Peyer's patch (tissue), 4 donors: ENCODE results near the gene NCAPG2.

Experiments used
- POLR2A ChIP-seq, 2 donors: fragments of 450-650 bp; IDR thresholded peaks; one replicate each; pipeline ENCODE4 v1.5.1; 2017; ENCODE audit warnings: antibody characterized with exemption in 2 of 2, mild to moderate bottlenecking in 2 of 2, moderate library complexity in 2 of 2
- TF ChIP-seq, protein P1 (sequence below), 6 experiments: fragments of 450-650 bp in 4 of 6; fragments of 200-600 bp in 2 of 6; sonication (generic) in 1 of 6; IDR thresholded peaks; one replicate each; pipeline ENCODE4 v1.5.1; 2017 to 2019; ENCODE audit warnings: antibody characterized with exemption in 6 of 6, mild to moderate bottlenecking in 3 of 6, moderate library complexity in 1 of 6

- TF ChIP-seq, protein P1, sequence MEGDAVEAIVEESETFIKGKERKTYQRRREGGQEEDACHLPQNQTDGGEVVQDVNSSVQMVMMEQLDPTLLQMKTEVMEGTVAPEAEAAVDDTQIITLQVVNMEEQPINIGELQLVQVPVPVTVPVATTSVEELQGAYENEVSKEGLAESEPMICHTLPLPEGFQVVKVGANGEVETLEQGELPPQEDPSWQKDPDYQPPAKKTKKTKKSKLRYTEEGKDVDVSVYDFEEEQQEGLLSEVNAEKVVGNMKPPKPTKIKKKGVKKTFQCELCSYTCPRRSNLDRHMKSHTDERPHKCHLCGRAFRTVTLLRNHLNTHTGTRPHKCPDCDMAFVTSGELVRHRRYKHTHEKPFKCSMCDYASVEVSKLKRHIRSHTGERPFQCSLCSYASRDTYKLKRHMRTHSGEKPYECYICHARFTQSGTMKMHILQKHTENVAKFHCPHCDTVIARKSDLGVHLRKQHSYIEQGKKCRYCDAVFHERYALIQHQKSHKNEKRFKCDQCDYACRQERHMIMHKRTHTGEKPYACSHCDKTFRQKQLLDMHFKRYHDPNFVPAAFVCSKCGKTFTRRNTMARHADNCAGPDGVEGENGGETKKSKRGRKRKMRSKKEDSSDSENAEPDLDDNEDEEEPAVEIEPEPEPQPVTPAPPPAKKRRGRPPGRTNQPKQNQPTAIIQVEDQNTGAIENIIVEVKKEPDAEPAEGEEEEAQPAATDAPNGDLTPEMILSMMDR (IDR thresholded peaks at IDR 0.05) = no peak
- no peak for TF ChIP-seq POLR2A (IDR thresholded peaks at IDR 0.05)
Observed at GRCh38 chr7:158666401-158666800, 38.2 kb downstream of the NCAPG2 start.
